H1 (cell line): Measurements from ENCODE around the gene MAPK8IP3. TPM values are rescaled to one million over a fixed set of nuclear protein-coding genes. Genes with fewer than 3 reads are reported as not detected.

Experiments
- GABPA ChIP-seq: IDR thresholded peaks from 2 replicates; pipeline ENCODE4 v1.6.1; 2011; ENCODE audit warnings: mild to moderate bottlenecking, low read length, moderate library complexity, borderline replicate concordance; ENCODE audit not compliant: insufficient read depth
- HDAC2 ChIP-seq, 2 experiments: fragments of 300-600 bp in 1 of 2; sonication (generic) in 1 of 2; IDR thresholded peaks; 2 replicates each; pipeline ENCODE4 v1.6.1; 2011 to 2012; ENCODE audit warnings: low read depth in 2 of 2, low read length in 2 of 2, mild to moderate bottlenecking in 2 of 2, moderate library complexity in 2 of 2, borderline replicate concordance in 1 of 2, inconsistent platforms in 1 of 2
- polyA plus RNA-seq, 7 experiments: library from polyadenylated mRNA; depleted of rRNA in 3 of 7; stranded (reverse) in 5 of 7; unstranded in 2 of 7; fragments of >200 nt in 5 of 7; fragments of 200-250 nt in 2 of 7; gene quantifications; 1 replicate in 5 of 7; 2 replicates in 1 of 7; 4 replicates in 1 of 7; pipeline versions ENCODE4 v1.2.1 to v1.2.3, GENCODE V29; 2011 to 2013; ENCODE audit warnings: missing spikeins in 2 of 7, mixed read lengths in 2 of 7
- total RNA-seq: library from RNA; stranded (reverse); fragmentation: NEBNext Ultra II Directional; extraction: Animal tissue kit (Norgen Biotek cat#: 25700); gene quantifications from 2 replicates; pipeline ENCODE4 v1.2.1, GENCODE V29; 2021

The MAPK8IP3 gene
- total and polyA plus RNA-seq, 2 of the 8 experiments (the other 6 are each of a cell fraction or from before 2014, with no cell fraction given): 16.9 to 43.4 TPM

DNA sequence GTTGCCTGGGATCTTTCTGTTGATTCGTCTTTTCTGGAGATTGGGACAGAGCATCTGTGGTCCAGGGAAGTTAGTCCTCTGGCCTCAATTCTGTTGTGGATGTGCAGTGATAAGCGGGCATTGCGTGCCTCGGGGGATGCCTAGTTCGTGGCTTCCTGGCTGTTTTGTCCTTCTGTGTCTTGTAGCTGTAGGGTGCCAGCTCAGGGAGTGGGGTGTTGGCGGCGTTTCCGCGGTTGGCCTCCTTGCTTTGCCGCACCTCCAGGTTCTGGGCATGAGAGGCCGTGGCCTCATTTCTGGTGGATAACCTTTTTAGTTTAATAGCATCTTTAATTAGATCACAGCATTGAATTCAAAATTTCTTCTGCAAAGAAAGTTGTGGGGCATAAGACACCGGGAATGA is 29.3 kb upstream of the MAPK8IP3 start (continued):
- no peak for TF ChIP-seq GABPA
- TF ChIP-seq HDAC2 (IDR thresholded peaks at IDR 0.05; ENCODE audit: borderline replicate concordance in 1 of 2, low read depth in 2 of 2, low read length in 2 of 2): no peak
